ENCODE measurements around the gene PARVG. TPM values are rescaled to one million over a fixed set of nuclear protein-coding genes. Genes with fewer than 3 reads are reported as not detected.

Gene PARVG
- total RNA-seq, 1 donor from 2014 or later = 0.27 TPM

- no peaks in the 10 kb centered on the region for H3K9me3 Mint-ChIP-seq (ENCODE audit: low read depth)
- H3K27me3 Mint-ChIP-seq (ENCODE audit: low read depth) = no peaks in the 10 kb centered on the region
- no peak for DNase-seq (ENCODE audit: low spot score)
- peaks cover 15% of the 10 kb centered on the region for H3K36me3 Mint-ChIP-seq (ENCODE audit: low read depth)
- no peak overlapping the region for H3K4me3 Mint-ChIP-seq (ENCODE audit: unreplicated experiment)
- H3K27ac Mint-ChIP-seq (ENCODE audit: unreplicated experiment) = no peak overlapping the region
- no peaks in the 10 kb centered on the region for H3K4me1 Mint-ChIP-seq (ENCODE audit: low read depth)
- no peak for TF ChIP-seq CTCF (IDR thresholded peaks at IDR 0.05)
These were observed 16.7 kb upstream of the PARVG start for GRCh38 chr22:44164031-44164430.

GRCh38 chr22:44165286-44165874 lies 15.3 kb upstream of the PARVG start:
- H3K4me1 Mint-ChIP-seq (ENCODE audit: low read depth) = no peaks in the 10 kb centered on the region
- H3K27me3 Mint-ChIP-seq (ENCODE audit: low read depth) = no peaks in the 10 kb centered on the region
- peaks cover 10% of the 10 kb centered on the region for H3K36me3 Mint-ChIP-seq (ENCODE audit: low read depth)
- H3K4me3 Mint-ChIP-seq (ENCODE audit: unreplicated experiment) = no peak overlapping the region
- no peak for TF ChIP-seq CTCF (IDR thresholded peaks at IDR 0.05)
- no peak overlapping the region for H3K27ac Mint-ChIP-seq (ENCODE audit: unreplicated experiment)
- DNase-seq (ENCODE audit: low spot score) = no peak
- H3K9me3 Mint-ChIP-seq (ENCODE audit: low read depth) = no peaks in the 10 kb centered on the region

GRCh38 chr22:44166498-44167276 lies 14.0 kb upstream of the PARVG start:
- no peak for DNase-seq (ENCODE audit: low spot score)
- Mint-ChIP-seq H3K27ac (ENCODE audit: unreplicated experiment) (no peak overlapping the region), H3K36me3 (ENCODE audit: low read depth) (peaks cover 6% of the 10 kb centered on the region), H3K27me3 (ENCODE audit: low read depth) (no peaks in the 10 kb centered on the region), H3K9me3 (ENCODE audit: low read depth) (no peaks in the 10 kb centered on the region), H3K4me3 (ENCODE audit: unreplicated experiment) (no peak overlapping the region), H3K4me1 (ENCODE audit: low read depth) (no peaks in the 10 kb centered on the region)
- no peak for TF ChIP-seq CTCF (IDR thresholded peaks at IDR 0.05)

GRCh38 chr22:44167501-44167900 lies 13.2 kb upstream of the PARVG start:
- peaks cover 6% of the 10 kb centered on the region for H3K36me3 Mint-ChIP-seq (ENCODE audit: low read depth)
- no peaks in the 10 kb centered on the region for H3K9me3 Mint-ChIP-seq (ENCODE audit: low read depth)
- H3K4me3 Mint-ChIP-seq (ENCODE audit: unreplicated experiment) = no peak overlapping the region
- no peak for TF ChIP-seq CTCF (IDR thresholded peaks at IDR 0.05)
- H3K4me1 Mint-ChIP-seq (ENCODE audit: low read depth) = no peaks in the 10 kb centered on the region
- no peak for DNase-seq (ENCODE audit: low spot score)
- H3K27ac Mint-ChIP-seq (ENCODE audit: unreplicated experiment) = no peak overlapping the region
- no peaks in the 10 kb centered on the region for H3K27me3 Mint-ChIP-seq (ENCODE audit: low read depth)

- Mint-ChIP-seq H3K36me3 (ENCODE audit: low read depth) (peaks cover 6% of the 10 kb centered on the region), H3K4me1 (ENCODE audit: low read depth) (no peaks in the 10 kb centered on the region), H3K27me3 (ENCODE audit: low read depth) (no peaks in the 10 kb centered on the region), H3K9me3 (ENCODE audit: low read depth) (no peaks in the 10 kb centered on the region), H3K27ac (ENCODE audit: unreplicated experiment) (no peak overlapping the region), H3K4me3 (ENCODE audit: unreplicated experiment) (no peak overlapping the region)
- no peak for DNase-seq (ENCODE audit: low spot score)
- no peak for TF ChIP-seq CTCF (IDR thresholded peaks at IDR 0.05)
These were observed 12.5 kb upstream of the PARVG start for GRCh38 chr22:44168206-44168605.
